ENCODE data around the gene OR2T1.
"Not testable (repeated sequence)": the region's sequence is repeated elsewhere in the genome, so short reads cannot be mapped to it uniquely, and the experiment has no call there.

Gene OR2T1

DNA sequence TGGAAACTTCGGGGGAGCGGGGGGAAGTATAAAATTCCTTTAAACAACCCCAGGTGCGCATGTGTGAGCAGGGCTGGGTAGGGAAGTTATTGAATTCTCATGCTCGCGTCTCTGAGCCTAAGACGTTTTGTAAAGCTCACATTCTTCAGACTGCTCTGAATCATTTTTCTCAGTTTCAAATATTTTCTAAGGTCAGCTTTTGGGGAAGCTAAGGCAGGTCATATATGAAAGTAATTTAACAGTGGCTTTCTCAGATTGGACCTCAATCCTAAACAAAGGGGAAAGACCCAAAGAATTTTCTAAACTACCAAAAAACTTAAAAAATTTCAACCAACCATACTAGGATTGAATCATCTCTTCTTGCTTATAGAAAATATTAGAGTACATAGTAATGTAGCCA is 32.1 kb downstream of the OR2T1 start:
- not testable (repeated sequence) for DNase-seq (ENCODE audit: low spot score)

DNA sequence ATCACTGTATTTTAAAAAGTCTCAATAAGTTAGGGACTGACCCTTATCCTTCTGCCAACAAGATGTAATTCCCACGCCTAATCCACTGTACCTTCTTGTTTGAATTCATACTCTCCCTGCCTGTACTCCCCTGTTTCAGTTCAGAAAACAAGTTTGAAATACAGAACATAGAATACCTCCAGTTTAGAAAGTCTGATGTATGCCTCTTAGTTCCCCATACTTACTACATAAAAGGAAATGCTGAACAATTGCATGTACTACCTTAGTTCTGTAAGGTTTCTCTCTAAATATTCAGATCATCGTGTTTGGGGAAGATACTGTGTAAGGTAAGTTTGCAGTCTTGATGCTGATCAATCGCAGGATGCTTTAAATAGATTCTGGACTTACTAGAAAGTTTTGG is 33.5 kb downstream of the OR2T1 start:
- DNase-seq (ENCODE audit: low spot score): not testable (repeated sequence)

DNA sequence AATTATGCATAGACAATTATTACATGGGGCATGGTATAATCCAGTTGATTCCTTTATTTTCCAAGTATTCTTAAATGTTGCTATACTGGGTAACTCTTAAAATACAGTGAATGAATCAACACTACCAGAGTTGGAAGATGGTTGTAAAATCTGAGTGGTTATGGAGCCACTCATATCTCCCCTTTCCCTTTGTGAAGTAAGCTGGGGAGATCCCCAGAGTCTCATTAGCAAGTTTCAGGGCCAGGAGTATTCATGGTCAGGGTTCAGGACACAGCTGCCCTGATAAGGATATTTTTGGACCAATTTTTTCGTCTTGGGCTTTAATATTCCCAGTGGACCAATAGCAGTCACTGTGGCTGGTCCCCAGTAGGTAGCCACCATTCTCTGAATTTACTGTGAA is 35.8 kb downstream of the OR2T1 start:
- not testable (repeated sequence) for DNase-seq (ENCODE audit: low spot score)

DNA sequence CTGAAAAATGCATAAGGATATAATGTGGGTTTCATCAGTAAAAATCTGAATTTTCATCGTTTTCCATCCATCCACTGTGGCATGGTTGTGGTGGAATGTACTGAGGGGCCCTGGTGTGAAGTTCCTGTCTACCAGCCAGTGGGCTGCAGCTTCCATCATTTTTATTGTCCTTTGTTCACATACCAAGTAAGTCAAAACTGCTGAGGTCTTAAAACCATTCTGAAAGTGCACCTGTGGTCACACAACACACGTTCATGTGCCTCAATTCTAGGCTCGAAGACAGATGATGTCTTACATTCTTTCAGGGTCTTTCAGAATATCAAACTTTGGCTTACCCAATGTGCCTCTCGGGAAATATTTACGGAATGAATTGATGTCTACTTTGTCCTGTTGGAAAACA is 36.4 kb downstream of the OR2T1 start:
- not testable (repeated sequence) for DNase-seq (ENCODE audit: low spot score)

DNA sequence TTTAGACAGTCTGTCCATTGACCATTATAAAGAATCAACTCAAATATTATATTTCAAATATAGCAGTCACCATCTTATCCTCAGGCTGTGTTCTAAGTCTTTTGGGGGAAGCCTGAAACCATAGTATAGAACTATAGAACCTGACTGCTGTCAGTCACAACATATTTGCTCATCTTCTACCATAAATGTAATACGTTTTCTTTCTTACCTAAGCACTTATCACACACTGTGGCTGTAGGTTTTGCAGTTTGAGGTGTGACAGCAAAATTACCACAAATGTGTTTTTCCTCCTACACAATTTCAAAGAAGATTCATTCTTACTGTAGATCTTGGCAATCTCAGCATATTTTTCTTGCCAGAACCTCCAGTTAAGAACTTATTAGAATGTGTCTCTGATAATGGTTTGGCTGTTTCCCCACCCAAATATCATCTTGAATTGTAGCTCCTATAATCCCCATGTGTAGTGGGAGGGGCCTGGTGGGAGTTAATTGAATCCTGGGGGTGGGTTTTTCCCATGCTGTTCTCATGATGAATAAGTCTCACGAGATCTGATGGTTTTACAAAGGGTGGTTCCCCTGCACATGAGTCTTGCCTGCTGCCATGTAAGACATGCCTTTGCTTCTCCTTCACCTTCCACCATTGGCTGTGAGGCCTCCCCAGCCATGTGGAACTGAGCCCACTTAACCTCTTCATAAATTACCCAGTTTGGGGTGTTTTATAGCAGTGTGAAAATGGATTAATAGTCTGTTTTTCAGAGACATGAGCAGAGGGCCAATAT is 39.8 kb downstream of the OR2T1 start:
- not testable (repeated sequence) for DNase-seq (ENCODE audit: low spot score)

DNA sequence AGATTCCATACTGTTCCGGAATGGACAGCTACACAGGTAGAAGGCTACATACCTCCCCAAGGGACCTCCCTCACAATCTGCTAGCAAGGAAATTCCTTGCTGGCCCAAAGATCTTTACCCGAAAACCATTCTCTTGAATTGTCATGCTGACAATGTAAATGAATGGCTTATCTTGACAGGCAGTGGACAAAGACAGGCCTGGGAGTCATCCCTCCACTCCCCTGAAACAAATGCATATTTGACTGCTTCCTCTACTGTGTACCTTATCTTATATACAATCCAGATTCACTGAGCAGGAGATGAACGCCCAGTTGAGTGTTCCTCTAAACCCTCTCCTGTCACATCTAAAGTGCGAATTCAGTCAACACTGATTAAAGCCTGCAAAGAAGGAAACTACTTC is 41.8 kb downstream of the OR2T1 start:
- not testable (repeated sequence) for DNase-seq (ENCODE audit: low spot score)

DNA sequence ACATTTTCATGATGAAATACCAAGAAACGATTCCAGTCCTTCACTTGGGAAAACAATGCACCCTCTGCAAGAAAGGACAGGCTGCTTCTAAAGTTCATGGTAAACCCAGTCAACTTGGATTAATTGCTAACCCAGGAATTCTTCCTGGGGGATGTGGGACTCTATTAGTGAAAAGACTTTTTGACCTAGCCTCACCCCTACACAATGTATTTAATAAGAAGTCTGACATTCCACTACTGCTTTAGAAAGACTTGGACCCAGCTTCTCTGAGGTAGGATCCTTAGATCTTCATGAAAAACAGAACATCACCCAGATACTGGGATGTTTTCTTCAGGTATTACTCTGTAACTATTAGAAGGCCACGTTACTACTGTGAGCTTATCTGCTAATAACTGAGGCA is 42.6 kb downstream of the OR2T1 start, which contains the start of gene OR2T2:
OR2T2 (plus strand) TSS at position 239 of the 400 bp plus-strand sequence. CDS start 7,161 bp downstream, outside the sequence.
- not testable (repeated sequence) for DNase-seq (ENCODE audit: low spot score)

DNA sequence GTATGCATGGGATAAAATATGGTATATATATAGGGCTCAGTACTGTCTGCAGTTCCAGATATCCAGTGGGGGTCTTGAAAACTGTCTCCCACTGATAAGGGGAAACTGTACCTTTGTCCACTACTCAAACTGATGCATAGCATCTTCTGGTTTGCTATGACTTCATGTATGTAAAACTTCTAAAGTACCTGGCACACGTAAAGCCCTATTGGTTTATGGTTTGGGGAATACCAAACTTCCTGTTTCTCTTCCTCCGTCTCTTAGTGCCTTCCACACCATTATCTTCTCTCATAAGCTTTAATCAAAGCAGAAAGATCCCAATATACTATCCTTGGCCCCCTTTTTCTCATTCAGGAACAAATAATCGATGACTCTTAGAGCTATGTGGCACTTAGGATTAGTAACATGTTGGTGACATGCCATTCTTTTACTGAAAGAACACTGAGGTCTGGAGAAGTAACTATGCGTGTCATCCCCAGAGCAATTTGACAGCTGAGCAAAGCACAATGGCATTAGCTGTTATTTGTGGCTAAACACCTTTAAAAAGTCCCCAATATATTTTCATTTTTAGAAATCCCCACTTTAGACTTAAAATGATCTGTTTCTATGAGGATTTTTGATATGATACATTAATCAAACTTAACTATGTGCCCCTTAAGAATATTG is 45.7 kb downstream of the OR2T1 start:
- not testable (repeated sequence) for DNase-seq (ENCODE audit: low spot score)

DNA sequence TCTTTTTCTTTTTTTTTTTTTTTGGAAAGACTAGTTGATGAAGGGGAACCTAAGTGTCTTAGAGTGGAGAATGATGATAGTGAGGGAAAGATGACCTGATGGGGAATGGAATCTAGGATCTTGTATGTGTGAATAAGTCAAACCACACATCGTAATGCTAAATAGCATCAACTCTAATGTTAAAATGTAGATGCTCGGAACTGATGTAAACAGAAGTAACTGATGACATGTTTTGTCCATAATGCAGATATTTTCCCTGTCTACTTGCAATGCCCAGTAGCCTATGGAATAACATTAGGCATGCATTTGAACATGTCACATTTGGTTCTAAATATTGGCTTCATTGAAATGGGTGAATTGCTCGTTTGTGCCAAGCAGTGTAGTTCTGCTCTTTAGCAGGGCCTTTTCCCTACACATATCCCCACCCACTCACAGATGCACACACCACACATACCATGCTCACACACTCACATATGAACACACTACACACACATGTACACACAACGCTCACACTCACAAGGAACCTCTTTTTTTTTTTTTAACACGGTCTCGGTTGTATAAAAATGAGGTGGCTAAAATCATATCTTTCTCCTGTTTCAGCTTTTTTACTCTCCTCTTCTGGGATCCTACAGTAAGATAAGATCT is 47.1 kb downstream of the OR2T1 start:
- DNase-seq (ENCODE audit: low spot score): not testable (repeated sequence)

DNA sequence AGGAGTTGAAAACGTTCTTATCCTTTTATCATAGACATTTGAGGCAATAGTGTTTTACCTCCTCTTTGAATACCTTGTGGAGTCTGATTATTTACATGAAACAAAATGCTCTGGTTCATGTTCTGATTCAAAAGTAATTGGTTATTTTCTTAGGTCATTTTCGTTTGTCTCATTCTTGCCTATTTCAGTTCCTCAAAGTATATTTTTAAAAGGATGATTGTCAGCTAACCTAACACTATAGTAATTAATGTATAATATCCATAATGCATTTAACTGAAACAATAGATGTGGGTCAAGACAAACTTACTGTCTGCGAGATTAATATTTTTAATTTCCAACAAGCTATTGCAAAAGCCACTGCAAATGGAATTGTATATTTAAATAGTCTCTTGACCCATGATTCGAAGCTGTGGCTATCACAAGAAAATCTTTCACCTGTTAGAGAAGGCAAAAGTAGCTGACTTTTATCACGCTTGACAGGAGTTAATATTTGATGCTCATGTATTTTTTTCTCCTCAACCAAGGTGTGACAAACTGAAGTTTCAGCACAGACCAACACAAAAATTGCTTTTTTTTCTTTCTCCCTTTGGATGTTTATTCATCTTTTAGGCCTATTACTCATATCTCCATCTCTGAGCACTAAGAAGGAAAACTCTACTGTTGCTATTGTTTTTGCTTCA is 47.8 kb downstream of the OR2T1 start:
- DNase-seq (ENCODE audit: low spot score): not testable (repeated sequence)

DNA sequence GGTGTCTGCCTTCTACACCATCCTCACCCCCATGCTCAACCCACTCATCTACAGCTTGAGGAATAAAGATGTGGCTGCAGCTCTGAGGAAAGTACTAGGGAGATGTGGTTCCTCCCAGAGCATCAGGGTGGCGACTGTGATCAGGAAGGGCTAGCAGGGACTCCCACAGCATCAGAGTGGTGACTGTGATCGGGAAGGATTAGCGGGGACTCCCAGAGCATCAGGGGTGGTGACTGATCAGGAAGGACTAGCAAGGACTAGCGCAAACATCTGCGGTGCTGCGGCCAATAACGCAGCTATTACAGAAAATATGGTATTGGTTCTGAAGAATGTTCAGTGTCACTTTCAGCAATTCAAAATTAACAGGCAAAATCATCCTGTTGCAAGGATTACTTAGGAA is 50.8 kb downstream of the OR2T1 start:
- not testable (repeated sequence) for DNase-seq (ENCODE audit: low spot score)

DNA sequence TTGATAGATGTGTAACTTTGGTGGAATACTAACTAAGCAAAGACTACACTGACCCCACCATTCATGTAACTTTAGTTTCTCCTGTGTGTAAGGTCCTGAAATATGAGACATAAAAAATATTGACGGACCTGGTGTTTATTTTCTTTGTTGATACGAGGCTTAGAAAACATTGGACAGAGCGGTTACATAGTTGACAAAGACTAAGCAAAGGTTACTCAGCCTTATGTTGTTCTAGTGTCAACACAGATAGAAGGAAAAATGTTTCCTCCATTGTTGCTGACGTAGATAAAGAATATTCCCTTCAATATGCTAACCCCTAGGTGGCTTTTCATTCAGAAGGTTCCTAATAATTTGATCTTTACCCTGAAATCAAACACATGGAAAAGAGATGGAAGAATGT is 52.2 kb downstream of the OR2T1 start:
- not testable (repeated sequence) for DNase-seq (ENCODE audit: low spot score)

DNA sequence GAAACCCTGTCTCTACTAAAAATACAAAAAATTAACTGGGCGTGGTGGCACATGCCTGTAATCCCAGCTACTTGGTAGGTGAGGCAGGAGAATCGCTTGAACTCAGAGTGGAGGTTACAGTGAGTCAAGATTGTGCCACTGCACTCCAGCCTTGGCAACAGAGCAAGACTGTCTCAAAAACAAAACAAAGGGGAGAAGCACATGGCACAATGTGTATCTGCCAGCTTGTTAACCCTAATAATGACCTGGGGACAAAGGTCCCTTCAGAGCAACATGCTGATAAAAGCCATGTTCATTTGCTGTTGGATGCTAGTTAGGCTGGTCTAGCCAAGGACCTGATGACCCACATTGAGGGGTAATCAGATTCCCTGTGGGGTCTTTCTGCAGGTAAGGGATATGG is 53.8 kb downstream of the OR2T1 start:
- DNase-seq (ENCODE audit: low spot score): not testable (repeated sequence)

Data from kidney tubule cell (primary cell).